K562 (cell line): Measurements from ENCODE around the gene MRAP2. TPM values are rescaled to one million over a fixed set of nuclear protein-coding genes. Genes with fewer than 3 reads are reported as not detected.
A peak's percentile ranks its signal among the peaks of the same experiment; 100 is the strongest.

Experiments
- ARID3A ChIP-seq: IDR thresholded peaks from 2 replicates; pipeline ENCODE4 v1.6.1; 2012; ENCODE audit warnings: low read depth, low read length, improper control_type of control experiment, borderline replicate concordance
- CGGBP1 ChIP-seq: fragments of 250-450 bp; sonication (Bioruptor Pico); IDR thresholded peaks from 2 replicates; pipeline ENCODE4 v1.9.0; 2021; ENCODE audit warnings: mild to moderate bottlenecking
- ETV1 ChIP-seq: fragments of 450-650 bp; conservative IDR thresholded peaks from 2 replicates; pipeline ENCODE4 v1.6.1; 2016; ENCODE audit warnings: missing genetic modification characterization, control low read depth, low read depth, missing compliant biosample characterization
- HIVEP1 ChIP-seq: fragments of 250-450 bp; sonication (Bioruptor Pico); IDR thresholded peaks from 2 replicates; pipeline ENCODE4 v1.4.0; 2020; ENCODE audit warnings: mild to moderate bottlenecking
- JUNB ChIP-seq: fragments of 450-650 bp; formaldehyde crosslinking; conservative IDR thresholded peaks from 2 replicates; pipeline ENCODE4 v1.4.0; 2020; ENCODE audit warnings: mild to moderate bottlenecking
- SMC3 ChIP-seq: conservative IDR thresholded peaks from 2 replicates; pipeline ENCODE4 v1.6.1; 2011; ENCODE audit warnings: low read depth, low read length, improper control_type of control experiment; ENCODE audit not compliant: insufficient read depth
- SPI1 ChIP-seq: IDR thresholded peaks from 2 replicates; pipeline ENCODE4 v1.6.1; 2011; ENCODE audit warnings: low read depth, low read length, control low read depth, borderline replicate concordance
- TEAD4 ChIP-seq, 2 experiments: sonication (generic) in 1 of 2; formaldehyde crosslinking in 1 of 2; IDR thresholded peaks; 2 replicates each; pipeline versions ENCODE4 v1.6.1 to v1.8.0; 2012 to 2022; ENCODE audit warnings: borderline replicate concordance in 1 of 2, inconsistent platforms in 1 of 2, low read length in 1 of 2, mild to moderate bottlenecking in 1 of 2, missing genetic modification reagents in 1 of 2
- TFAM ChIP-seq: fragments of 250-450 bp; sonication (Bioruptor Pico); conservative IDR thresholded peaks from 2 replicates; pipeline ENCODE4 v1.5.0; 2021; ENCODE audit warnings: mild to moderate bottlenecking, moderate library complexity
- TRIM28 ChIP-seq: fragments of 450-650 bp; IDR thresholded peaks from 2 replicates; pipeline ENCODE4 v1.6.1; 2017
- ZFX ChIP-seq: sonication (generic); formaldehyde crosslinking; IDR thresholded peaks from 2 replicates; pipeline ENCODE4 v1.8.0; 2022; ENCODE audit warnings: mild to moderate bottlenecking, missing genetic modification reagents, moderate library complexity
- polyA plus RNA-seq, 8 experiments: library from polyadenylated mRNA; depleted of rRNA in 4 of 8; stranded (reverse) in 5 of 8; unstranded in 3 of 8; fragments of >200 nt; fragmentation: Nextera tagmentation in 2 of 8; fragmentation: Illumina TruSeq in 1 of 8; extraction: Ambion mirVana in 2 of 8; extraction: Trizol in 1 of 8; gene quantifications; 2 replicates each; pipeline versions ENCODE4 v1.2.1 to v1.2.3, GENCODE V29; 2011 to 2014; ENCODE audit warnings: inconsistent platforms in 1 of 8, missing spikeins in 1 of 8
- total RNA-seq, 7 experiments: library from RNA; depleted of rRNA in 6 of 7; stranded (reverse); fragments of >200 nt in 6 of 7; fragmentation: Illumina TruSeq in 2 of 7; extraction: Trizol in 2 of 7; gene quantifications; 2 replicates each; pipeline versions ENCODE4 v1.2.1 to v1.2.3, GENCODE V29; 2011 to 2021; ENCODE audit warnings: low replicate concordance in 1 of 7
- TF ChIP-seq, protein P1 (sequence below): sonication (generic); formaldehyde crosslinking; IDR thresholded peaks from 2 replicates; pipeline ENCODE4 v1.8.1; 2023; ENCODE audit warnings: missing genetic modification reagents, mild to moderate bottlenecking, borderline replicate concordance
- TF ChIP-seq, protein P2 (sequence below): fragments of 450-650 bp; formaldehyde crosslinking; IDR thresholded peaks from 2 replicates; pipeline ENCODE4 v1.4.0; 2020; ENCODE audit warnings: mild to moderate bottlenecking, mixed read lengths
- TF ChIP-seq, protein P3 (sequence below): fragments of 450-650 bp; IDR thresholded peaks from 2 replicates; pipeline ENCODE4 v1.6.1; 2018; ENCODE audit not compliant: partially characterized antibody
- TF ChIP-seq, protein P4 (sequence below): sonication (generic); formaldehyde crosslinking; IDR thresholded peaks from 2 replicates; pipeline ENCODE4 v1.8.0; 2022; ENCODE audit warnings: mild to moderate bottlenecking, missing genetic modification reagents

Gene MRAP2
- total and polyA plus RNA-seq, 9 of the 15 experiments (the other 6 are each of a cell fraction or from before 2014, with no cell fraction given) = 5.9 to 38.9 (median 9.3) TPM

GRCh38 chr6:84137051-84137375 is 103.4 kb downstream of the MRAP2 start (continued):
- TF ChIP-seq, protein P1, sequence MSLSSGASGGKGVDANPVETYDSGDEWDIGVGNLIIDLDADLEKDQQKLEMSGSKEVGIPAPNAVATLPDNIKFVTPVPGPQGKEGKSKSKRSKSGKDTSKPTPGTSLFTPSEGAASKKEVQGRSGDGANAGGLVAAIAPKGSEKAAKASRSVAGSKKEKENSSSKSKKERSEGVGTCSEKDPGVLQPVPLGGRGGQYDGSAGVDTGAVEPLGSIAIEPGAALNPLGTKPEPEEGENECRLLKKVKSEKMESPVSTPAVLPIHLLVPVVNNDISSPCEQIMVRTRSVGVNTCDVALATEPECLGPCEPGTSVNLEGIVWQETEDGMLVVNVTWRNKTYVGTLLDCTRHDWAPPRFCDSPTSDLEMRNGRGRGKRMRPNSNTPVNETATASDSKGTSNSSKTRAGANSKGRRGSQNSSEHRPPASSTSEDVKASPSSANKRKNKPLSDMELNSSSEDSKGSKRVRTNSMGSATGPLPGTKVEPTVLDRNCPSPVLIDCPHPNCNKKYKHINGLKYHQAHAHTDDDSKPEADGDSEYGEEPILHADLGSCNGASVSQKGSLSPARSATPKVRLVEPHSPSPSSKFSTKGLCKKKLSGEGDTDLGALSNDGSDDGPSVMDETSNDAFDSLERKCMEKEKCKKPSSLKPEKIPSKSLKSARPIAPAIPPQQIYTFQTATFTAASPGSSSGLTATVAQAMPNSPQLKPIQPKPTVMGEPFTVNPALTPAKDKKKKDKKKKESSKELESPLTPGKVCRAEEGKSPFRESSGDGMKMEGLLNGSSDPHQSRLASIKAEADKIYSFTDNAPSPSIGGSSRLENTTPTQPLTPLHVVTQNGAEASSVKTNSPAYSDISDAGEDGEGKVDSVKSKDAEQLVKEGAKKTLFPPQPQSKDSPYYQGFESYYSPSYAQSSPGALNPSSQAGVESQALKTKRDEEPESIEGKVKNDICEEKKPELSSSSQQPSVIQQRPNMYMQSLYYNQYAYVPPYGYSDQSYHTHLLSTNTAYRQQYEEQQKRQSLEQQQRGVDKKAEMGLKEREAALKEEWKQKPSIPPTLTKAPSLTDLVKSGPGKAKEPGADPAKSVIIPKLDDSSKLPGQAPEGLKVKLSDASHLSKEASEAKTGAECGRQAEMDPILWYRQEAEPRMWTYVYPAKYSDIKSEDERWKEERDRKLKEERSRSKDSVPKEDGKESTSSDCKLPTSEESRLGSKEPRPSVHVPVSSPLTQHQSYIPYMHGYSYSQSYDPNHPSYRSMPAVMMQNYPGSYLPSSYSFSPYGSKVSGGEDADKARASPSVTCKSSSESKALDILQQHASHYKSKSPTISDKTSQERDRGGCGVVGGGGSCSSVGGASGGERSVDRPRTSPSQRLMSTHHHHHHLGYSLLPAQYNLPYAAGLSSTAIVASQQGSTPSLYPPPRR (CRISPR knock-in tag) = no peak
- TF ChIP-seq ETV1 (tag) = no peak
- TF ChIP-seq ZFX (CRISPR knock-in tag) = peak; percentile 33; the same call in 1 of the 2 replicates
- TF ChIP-seq, protein P2, sequence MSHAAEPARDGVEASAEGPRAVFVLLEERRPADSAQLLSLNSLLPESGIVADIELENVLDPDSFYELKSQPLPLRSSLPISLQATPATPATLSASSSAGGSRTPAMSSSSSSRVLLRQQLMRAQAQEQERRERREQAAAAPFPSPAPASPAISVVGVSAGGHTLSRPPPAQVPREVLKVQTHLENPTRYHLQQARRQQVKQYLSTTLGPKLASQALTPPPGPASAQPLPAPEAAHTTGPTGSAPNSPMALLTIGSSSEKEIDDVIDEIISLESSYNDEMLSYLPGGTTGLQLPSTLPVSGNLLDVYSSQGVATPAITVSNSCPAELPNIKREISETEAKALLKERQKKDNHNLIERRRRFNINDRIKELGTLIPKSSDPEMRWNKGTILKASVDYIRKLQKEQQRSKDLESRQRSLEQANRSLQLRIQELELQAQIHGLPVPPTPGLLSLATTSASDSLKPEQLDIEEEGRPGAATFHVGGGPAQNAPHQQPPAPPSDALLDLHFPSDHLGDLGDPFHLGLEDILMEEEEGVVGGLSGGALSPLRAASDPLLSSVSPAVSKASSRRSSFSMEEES = no peak
- no peak for TF ChIP-seq SPI1
- TF ChIP-seq, protein P3, sequence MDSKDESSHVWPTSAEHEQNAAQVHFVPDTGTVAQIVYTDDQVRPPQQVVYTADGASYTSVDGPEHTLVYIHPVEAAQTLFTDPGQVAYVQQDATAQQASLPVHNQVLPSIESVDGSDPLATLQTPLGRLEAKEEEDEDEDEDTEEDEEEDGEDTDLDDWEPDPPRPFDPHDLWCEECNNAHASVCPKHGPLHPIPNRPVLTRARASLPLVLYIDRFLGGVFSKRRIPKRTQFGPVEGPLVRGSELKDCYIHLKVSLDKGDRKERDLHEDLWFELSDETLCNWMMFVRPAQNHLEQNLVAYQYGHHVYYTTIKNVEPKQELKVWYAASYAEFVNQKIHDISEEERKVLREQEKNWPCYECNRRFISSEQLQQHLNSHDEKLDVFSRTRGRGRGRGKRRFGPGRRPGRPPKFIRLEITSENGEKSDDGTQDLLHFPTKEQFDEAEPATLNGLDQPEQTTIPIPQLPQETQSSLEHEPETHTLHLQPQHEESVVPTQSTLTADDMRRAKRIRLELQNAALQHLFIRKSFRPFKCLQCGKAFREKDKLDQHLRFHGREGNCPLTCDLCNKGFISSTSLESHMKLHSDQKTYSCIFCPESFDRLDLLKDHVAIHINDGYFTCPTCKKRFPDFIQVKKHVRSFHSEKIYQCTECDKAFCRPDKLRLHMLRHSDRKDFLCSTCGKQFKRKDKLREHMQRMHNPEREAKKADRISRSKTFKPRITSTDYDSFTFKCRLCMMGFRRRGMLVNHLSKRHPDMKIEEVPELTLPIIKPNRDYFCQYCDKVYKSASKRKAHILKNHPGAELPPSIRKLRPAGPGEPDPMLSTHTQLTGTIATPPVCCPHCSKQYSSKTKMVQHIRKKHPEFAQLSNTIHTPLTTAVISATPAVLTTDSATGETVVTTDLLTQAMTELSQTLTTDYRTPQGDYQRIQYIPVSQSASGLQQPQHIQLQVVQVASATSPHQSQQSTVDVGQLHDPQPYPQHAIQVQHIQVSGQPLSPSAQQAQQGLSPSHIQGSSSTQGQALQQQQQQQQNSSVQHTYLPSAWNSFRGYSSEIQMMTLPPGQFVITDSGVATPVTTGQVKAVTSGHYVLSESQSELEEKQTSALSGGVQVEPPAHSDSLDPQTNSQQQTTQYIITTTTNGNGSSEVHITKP = peak; percentile 61
- peak; percentile 40; the same call in 1 of the 2 replicates for TF ChIP-seq TEAD4 (IDR thresholded peaks at IDR 0.05; ENCODE audit: low read length)
- TF ChIP-seq TEAD4 (CRISPR knock-in tag; IDR thresholded peaks at IDR 0.05; ENCODE audit: borderline replicate concordance) = no peak
- TF ChIP-seq HIVEP1 (CRISPR knock-in tag) = no peak
- no peak for TF ChIP-seq ARID3A
- TF ChIP-seq JUNB (CRISPR knock-in tag) = no peak
- no peak for TF ChIP-seq TRIM28
- TF ChIP-seq, protein P4, sequence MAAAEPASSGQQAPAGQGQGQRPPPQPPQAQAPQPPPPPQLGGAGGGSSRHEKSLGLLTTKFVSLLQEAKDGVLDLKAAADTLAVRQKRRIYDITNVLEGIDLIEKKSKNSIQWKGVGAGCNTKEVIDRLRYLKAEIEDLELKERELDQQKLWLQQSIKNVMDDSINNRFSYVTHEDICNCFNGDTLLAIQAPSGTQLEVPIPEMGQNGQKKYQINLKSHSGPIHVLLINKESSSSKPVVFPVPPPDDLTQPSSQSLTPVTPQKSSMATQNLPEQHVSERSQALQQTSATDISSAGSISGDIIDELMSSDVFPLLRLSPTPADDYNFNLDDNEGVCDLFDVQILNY (CRISPR knock-in tag) = no peak
- no peak for TF ChIP-seq SMC3
- no peak for TF ChIP-seq CGGBP1 (CRISPR knock-in tag)
- TF ChIP-seq TFAM (CRISPR knock-in tag) = no peak
